T follicular helper cell (primary cell): Measurements from ENCODE around the gene CEACAM16.
"Not testable (repeated sequence)": the region's sequence is repeated elsewhere in the genome, so short reads cannot be mapped to it uniquely, and the experiment has no call there.

ENCODE experiments used
- DNase-seq: peaks from one replicate; pipeline ENCODE4 v3.0.0-alpha.2; 2020; ENCODE audit warnings: low read depth

Gene CEACAM16

DNA sequence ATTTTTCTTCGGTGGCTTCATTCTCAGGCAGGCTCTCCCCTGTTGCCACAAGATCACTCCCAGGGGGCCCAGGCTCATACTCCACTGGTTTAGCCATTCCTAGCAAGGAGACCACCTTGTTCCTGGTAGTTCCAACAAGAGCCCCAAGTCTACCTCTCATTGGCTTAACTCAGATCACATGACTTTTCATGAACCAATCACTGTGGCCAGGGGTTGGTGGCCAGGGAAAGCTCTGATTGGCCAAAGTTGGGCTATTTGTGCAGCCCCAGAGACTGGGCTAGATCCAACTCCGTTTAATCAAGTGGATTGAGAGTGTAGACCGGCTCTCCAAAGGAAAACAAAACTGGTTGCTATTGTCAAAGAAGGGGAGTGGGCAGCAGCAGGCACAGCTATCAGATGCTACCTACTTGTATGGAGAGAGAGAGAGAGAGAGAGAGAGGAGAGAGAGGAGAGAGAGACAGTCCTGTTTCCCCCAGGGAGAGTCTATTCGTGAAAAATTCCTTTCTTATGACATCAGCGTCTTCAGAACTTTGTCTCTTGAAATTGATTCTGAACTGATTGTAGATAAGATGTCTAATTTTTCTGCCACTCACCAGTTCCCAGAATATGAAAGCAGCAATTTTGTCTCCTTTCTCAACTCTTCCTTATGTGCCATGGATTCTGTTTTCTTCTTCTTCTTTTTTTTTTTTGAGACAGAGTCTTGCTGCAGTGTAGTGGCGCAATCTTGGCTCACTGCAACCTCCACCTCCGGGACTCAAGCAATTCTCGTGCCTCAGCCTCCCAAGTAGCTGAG is 21.7 kb upstream of the CEACAM16 start:
- DNase-seq, result no peak

DNA sequence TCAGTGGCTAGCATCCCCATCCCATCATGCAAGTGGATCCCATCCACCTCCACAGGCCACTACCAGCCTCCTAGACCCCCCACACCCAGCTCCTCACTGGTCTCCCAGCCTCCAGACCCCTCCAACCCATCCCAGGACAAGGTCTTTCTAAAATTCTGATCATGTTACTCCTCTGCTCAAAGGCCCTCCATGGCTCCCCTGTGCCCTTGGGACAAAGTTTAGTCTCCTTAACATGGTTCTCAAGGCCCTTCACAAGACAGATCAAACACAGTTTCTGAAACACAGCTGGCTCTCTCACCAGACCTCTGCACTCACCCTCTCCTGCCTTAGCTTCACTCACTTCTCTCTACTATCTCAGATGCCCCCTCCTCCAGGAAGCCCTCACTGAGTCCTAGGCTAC is 18.4 kb upstream of the CEACAM16 start:
- DNase-seq, result no peak

DNA sequence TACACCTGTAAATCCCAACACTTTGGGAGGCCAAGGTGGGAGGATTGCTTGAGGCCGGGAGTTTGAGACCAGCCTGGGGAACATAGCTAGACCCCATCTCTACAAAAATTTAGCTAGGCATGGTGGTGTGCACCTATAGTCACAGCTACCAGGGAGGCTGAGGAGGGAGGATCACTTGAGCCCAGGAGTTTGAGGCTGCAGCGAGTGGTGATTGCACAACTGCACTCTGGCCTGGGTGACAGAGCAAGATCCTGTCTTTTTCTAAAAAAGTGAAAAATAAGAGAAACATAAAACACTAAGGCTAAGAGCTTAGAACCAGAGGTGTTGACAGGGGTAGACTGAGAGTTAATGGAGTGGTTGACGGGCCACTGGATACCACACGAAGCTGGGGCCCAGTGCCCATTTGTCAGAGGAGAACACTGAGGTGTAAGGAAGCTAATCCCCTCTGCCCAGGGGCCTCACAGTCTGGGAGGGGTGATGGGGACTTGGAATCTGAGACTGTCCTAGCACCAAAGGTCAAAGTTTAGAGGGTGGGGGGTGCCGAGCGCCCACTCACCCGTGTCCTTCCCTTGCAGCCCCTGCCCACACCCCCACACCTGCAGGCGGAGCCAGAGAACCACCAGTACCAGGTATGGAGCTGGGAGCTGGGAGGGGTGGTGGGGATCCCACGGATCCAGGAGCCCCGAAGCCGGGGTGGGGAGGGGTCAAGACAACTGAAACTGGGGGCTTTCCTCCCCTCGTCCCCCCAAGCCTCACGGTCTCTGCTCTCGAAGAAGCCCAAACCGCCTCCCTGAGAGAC is 16.8 kb upstream of the CEACAM16 start:
- DNase-seq, result no peak

DNA sequence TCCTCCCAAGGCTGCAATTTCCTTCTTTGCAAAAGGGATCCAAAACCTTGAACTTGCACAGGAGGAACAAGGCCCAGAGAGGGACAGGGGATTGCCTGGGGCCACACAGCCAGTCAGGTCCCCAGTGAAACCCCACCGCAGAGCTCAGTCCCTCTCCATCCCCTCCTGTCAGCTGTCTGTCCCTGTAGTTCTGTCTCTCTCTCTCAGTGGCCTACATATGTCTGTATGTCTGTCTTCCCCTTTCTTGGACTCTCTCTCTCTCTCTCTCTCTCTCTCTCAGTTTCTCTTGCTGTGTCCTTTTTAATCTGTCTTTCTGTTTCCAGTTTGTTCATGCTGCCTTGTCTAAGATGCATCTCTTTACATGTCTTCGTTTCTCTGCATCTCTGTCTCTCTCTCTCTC is 16.1 kb upstream of the CEACAM16 start:
- no peak for DNase-seq

DNA sequence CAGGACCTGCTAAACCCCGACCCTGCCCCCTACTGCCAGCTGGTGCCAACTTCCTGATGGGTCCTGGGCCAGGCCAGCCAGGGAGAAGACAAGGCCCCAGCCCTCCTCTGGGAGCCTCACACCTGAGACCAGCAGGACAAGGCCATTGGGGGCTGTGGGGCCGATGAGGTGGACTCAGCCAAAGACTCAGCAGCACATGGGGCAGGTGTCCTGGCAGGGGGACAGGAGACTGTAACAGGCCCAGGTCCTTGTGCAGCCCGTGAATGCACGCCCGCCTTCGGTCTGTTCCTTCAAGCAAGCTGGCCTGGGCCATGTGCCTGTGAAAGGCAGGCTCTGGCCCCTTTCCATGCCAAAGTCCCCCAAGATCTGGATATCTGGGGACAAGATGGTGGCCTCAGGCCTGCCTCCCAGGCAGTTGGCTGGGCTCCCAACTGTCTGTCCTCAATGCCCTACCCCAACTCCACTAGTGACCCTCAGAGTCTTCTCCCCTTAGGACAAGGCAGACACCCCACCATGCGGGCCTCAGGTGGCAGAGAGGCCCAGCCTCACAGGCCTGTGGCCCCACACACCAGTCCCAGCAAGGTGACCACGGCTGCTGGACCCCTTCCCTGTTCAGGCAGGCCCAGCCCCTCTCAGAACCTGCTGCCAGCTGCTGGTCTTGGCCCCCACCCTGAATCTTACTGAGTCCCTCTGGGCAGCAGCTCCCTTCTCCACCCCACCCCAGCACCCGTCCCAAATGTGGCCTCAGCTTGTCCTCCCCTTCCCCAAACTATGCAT is 15.3 kb upstream of the CEACAM16 start:
- DNase-seq, result no peak

- DNase-seq, result not testable (repeated sequence)
Measured at GRCh38 chr19:44684396-44684795, 14.6 kb upstream of the CEACAM16 start.

- DNase-seq, result no peak
Measured at GRCh38 chr19:44684892-44685863, 13.8 kb upstream of the CEACAM16 start.

DNA sequence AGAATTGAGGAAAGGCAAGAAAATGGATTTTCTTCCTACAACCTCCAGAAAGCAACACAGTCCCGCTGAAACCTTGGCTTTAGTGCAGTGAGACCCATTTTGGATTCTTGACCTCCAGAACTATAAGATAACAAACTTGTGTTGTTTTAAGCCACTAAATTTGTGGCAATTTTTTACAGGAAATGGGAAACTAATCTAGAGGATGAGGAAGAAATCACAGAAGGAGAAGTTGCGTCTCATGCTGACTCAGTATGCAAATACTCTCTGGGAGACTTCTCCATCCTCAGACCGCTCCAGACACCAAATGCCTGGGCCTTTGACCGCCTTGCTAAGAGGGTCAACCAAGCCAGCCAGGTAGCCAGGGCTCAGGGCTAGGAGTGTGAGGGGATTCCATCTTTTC is 13.1 kb upstream of the CEACAM16 start:
- no peak for DNase-seq

GRCh38 chr19:44686896-44687295 is 12.1 kb upstream of the CEACAM16 start:
- no peak for DNase-seq

DNA sequence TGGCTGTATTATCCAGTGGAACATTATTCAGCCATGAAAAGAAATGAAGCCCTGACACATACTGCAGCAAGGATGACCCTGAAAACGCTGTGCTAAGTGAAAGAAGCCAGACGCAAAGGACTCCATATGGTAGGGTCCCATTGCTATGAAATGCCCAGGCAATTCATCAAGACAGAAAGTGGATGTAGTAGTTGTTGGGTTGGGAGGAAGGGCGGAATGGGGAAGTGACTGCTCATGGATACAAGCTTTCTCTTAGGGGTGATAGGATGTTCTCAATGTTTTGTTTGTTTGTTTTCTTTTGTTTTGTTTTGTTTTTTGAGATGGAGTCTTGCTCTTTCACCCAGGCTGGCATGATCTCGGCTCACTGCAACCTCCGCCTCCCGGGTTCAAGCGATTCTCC is 11.1 kb upstream of the CEACAM16 start:
- DNase-seq, result no peak

- DNase-seq, result peak; percentile 64
Measured at GRCh38 chr19:44689290-44690130, 9.4 kb upstream of the CEACAM16 start.

DNA sequence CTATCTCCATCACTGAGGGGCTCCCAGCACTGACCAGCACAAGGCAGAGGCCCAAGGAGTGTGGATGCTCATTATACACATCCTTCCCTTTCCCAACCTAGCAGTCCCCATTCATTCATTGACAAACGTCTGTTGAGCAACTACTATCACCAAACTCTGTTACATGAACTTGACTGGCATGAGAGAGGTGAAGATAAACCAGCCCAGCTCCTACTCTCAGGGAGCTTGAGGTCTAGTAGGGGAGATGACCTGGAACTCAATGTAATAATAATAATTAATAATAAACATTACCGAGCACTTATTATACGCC is 8.9 kb upstream of the CEACAM16 start:
- DNase-seq, result no peak

GRCh38 chr19:44692379-44692721 is 6.6 kb upstream of the CEACAM16 start:
- no peak for DNase-seq

DNA sequence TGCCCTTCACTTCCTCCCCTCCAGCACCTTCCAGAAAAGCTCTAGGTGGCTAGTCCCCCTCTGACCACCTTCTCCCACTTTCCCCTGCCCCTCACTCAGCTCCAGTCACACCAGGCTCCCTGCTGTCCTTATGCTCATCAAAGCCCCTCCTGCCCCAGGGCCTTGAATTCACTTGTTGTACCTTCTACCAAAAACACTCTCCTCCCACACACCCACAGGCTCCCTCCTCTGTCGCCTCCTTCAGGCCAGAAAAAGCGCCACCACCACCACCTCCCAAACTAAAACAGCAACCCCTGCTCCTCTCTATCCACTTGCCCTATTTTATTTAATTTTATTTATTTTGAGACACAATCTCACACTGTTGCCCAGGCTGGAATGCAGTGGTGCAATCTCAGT is 4.8 kb upstream of the CEACAM16 start:
- DNase-seq, result no peak

- DNase-seq, result no peak
Measured at GRCh38 chr19:44696939-44697669, 1.8 kb upstream of the CEACAM16 start.

DNA sequence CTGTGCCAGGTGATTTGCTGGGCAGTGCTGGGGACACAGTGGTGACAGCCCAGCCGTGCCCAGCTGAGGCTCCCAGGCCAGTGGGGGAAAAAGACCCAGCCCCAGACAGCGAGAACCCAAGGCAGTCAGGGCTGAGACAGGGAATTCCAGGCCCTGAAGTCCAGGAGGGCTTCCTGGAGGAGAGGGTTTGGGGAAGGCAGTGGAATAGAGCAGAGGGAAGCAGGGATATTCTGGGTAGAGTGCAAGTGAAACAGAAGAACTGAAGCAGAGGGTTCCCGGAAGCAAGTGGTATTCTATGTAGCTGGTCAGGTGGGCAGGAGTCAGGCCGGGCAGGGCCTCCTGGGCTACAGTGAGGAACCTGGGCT is 1.3 kb upstream of the CEACAM16 start:
- no peak for DNase-seq

DNA sequence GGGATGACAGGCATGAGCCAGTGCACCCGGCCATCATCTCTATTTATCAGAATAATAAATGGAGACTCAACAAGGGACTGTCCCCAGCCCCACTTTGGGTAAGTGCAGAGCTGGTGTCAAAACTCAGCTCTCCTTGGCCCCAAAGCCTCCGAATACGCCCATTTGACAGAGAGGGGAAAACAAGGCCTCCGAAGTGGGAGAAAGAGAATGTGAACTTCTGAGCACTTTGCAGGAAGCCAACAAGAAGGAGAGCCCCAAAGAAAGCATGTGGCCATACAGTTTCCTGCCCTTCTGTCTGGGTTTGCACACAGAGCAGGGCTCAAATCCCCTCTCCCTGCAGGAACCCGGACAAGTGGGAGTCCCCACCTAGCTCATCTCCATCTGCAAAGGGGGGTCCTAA is 1.6 kb downstream of the CEACAM16 start:
- DNase-seq, result no peak

- DNase-seq, result no peak
Measured at GRCh38 chr19:44701228-44701627, 2.3 kb downstream of the CEACAM16 start.

DNA sequence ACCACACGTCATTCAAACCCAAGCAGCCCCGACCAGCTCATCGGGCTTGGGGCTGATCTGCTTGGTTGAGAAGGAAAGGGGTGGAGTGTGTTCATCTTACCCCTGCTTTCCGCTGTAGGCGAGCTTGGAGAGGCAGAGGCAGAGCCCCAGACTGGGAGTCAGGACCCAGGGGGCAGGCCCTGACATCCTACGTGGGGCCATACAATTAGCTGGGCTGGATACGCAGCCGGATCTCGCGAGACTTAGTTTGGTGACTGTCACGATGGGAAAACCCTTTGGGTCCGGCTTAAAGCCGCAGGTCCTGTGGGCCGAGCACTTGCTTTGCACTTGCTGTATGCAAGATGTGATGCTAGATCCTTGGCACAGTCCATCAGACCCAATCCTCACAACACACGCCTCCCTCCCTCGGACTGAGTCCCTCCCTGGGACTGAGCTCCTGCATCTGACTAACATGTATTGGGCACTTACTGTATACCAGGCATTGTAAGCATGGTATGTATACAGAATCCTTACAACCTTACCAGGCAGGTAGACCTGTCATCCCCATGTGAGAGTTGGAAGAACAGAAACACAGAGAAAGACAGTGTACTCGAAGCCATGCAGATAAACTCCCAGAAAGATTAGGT is 3.7 kb downstream of the CEACAM16 start:
- no peak for DNase-seq
